ENCODE measurements around the gene SEC23A. TPM values are rescaled to one million over a fixed set of nuclear protein-coding genes. Genes with fewer than 3 reads are reported as not detected.
A peak's percentile ranks its signal among the peaks of the same experiment; 100 is the strongest.

Gene SEC23A
- total and polyA plus RNA-seq, 2 of the 13 experiments (the other 11 are each of a cell fraction or from before 2014, with no cell fraction given), result 403 to 887 TPM

DNA sequence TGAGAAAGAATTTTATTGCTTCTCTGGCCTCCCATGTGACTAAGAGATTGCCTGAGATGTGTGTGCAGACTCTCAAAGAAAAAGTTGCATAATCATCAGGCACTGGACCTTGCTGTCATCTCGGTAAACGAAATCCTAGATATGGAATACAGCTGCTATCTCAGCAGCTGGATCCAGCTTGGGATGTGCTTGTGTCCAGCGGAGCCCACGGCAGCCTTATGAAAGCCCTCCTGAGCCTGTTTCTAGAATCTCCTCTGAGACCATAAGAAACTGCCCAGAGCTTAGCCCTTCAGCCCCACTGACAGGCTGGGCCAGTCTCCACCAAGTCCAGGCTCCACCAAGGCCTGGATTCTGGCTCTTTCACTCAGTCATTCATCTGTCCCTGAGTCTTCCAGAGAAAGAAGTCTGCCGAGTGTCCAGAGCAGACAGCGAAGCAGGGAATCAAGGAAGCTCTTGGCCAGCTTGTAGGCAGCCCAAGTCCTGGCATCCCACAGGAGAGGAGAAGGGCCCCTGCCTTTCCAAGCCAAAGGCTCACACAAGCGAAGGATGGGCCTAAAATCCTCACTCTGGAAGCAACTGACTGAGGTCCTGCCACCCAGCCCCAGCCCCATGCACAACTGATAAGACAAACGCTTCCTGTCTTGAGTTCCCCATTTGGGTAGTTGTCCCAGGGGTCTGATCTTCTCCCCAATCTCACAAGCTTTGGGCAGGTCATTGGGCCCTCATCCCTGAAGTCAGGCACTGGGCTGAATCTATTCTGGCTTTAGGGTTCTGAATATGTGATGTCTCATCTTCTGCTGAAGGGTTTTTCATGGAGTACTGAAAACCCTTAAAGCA lies 97.8 kb downstream of the SEC23A start (continued):
- TF ChIP-seq ISX (CRISPR knock-in tag; conservative IDR thresholded peaks at IDR 0.05) (no peak), ZSCAN29 (CRISPR knock-in tag; conservative IDR thresholded peaks at IDR 0.05) (no peak), TAF1 (CRISPR knock-in tag; IDR thresholded peaks at IDR 0.05) (no peak), HOXA3 (CRISPR knock-in tag; IDR thresholded peaks at IDR 0.05) (no peak), MATR3 (CRISPR knock-in tag; IDR thresholded peaks at IDR 0.05) (no peak), CEBPB (IDR thresholded peaks at IDR 0.05; ENCODE audit: borderline replicate concordance, low read depth, low read length) (peak; percentile 71; the same call in 1 of the 2 replicates), NBN (conservative IDR thresholded peaks at IDR 0.05) (no peak), ZFYVE20 (CRISPR knock-in tag; IDR thresholded peaks at IDR 0.05; ENCODE audit: borderline replicate concordance, low read depth) (no peak), DNMT3B (CRISPR knock-in tag; conservative IDR thresholded peaks at IDR 0.05) (no peak), KDM5B (CRISPR knock-in tag; IDR thresholded peaks at IDR 0.05; ENCODE audit: borderline replicate concordance) (no peak), SNRNP70 (IDR thresholded peaks at IDR 0.05; ENCODE audit: low read depth, low read length) (no peak), NCOA1 (CRISPR knock-in tag; IDR thresholded peaks at IDR 0.05) (no peak), NFE2L2 (IDR thresholded peaks at IDR 0.05; ENCODE audit: low read length) (no peak), JDP2 (CRISPR knock-in tag; IDR thresholded peaks at IDR 0.05; ENCODE audit: borderline replicate concordance) (no peak), HES4 (CRISPR knock-in tag; IDR thresholded peaks at IDR 0.05; ENCODE audit: borderline replicate concordance) (0 out of 2 replicates have a peak, but pooled peaks have one; percentile 31), RBM39 (IDR thresholded peaks at IDR 0.05; ENCODE audit: low read depth, low read length, poor library complexity, severe bottlenecking) (no peak), HOXA7 (CRISPR knock-in tag; IDR thresholded peaks at IDR 0.05) (no peak), KLF12 (CRISPR knock-in tag; IDR thresholded peaks at IDR 0.05; ENCODE audit: borderline replicate concordance) (no peak)
- TF ChIP-seq, protein P1, sequence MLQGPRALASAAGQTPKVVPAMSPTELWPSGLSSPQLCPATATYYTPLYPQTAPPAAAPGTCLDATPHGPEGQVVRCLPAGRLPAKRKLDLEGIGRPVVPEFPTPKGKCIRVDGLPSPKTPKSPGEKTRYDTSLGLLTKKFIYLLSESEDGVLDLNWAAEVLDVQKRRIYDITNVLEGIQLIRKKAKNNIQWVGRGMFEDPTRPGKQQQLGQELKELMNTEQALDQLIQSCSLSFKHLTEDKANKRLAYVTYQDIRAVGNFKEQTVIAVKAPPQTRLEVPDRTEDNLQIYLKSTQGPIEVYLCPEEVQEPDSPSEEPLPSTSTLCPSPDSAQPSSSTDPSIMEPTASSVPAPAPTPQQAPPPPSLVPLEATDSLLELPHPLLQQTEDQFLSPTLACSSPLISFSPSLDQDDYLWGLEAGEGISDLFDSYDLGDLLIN (CRISPR knock-in tag; IDR thresholded peaks at IDR 0.05; ENCODE audit: borderline replicate concordance), result no peak
- TF ChIP-seq, protein P2, sequence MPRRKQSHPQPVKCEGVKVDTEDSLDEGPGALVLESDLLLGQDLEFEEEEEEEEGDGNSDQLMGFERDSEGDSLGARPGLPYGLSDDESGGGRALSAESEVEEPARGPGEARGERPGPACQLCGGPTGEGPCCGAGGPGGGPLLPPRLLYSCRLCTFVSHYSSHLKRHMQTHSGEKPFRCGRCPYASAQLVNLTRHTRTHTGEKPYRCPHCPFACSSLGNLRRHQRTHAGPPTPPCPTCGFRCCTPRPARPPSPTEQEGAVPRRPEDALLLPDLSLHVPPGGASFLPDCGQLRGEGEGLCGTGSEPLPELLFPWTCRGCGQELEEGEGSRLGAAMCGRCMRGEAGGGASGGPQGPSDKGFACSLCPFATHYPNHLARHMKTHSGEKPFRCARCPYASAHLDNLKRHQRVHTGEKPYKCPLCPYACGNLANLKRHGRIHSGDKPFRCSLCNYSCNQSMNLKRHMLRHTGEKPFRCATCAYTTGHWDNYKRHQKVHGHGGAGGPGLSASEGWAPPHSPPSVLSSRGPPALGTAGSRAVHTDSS (CRISPR knock-in tag; conservative IDR thresholded peaks at IDR 0.05), result no peak
- TF ChIP-seq, protein P3, sequence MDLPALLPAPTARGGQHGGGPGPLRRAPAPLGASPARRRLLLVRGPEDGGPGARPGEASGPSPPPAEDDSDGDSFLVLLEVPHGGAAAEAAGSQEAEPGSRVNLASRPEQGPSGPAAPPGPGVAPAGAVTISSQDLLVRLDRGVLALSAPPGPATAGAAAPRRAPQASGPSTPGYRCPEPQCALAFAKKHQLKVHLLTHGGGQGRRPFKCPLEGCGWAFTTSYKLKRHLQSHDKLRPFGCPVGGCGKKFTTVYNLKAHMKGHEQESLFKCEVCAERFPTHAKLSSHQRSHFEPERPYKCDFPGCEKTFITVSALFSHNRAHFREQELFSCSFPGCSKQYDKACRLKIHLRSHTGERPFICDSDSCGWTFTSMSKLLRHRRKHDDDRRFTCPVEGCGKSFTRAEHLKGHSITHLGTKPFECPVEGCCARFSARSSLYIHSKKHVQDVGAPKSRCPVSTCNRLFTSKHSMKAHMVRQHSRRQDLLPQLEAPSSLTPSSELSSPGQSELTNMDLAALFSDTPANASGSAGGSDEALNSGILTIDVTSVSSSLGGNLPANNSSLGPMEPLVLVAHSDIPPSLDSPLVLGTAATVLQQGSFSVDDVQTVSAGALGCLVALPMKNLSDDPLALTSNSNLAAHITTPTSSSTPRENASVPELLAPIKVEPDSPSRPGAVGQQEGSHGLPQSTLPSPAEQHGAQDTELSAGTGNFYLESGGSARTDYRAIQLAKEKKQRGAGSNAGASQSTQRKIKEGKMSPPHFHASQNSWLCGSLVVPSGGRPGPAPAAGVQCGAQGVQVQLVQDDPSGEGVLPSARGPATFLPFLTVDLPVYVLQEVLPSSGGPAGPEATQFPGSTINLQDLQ (CRISPR knock-in tag; IDR thresholded peaks at IDR 0.05), result no peak
- TF ChIP-seq, protein P4, sequence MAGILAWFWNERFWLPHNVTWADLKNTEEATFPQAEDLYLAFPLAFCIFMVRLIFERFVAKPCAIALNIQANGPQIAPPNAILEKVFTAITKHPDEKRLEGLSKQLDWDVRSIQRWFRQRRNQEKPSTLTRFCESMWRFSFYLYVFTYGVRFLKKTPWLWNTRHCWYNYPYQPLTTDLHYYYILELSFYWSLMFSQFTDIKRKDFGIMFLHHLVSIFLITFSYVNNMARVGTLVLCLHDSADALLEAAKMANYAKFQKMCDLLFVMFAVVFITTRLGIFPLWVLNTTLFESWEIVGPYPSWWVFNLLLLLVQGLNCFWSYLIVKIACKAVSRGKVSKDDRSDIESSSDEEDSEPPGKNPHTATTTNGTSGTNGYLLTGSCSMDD (CRISPR knock-in tag; IDR thresholded peaks at IDR 0.05), result no peak
- TF ChIP-seq, protein P5, sequence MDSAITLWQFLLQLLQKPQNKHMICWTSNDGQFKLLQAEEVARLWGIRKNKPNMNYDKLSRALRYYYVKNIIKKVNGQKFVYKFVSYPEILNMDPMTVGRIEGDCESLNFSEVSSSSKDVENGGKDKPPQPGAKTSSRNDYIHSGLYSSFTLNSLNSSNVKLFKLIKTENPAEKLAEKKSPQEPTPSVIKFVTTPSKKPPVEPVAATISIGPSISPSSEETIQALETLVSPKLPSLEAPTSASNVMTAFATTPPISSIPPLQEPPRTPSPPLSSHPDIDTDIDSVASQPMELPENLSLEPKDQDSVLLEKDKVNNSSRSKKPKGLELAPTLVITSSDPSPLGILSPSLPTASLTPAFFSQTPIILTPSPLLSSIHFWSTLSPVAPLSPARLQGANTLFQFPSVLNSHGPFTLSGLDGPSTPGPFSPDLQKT (CRISPR knock-in tag; IDR thresholded peaks at IDR 0.05; ENCODE audit: borderline replicate concordance), result no peak
